ENCODE results near the gene OR9A2.

The OR9A2 gene

GRCh38 chr7:143023047-143023446, 3.9 kb downstream of the OR9A2 start:
- in situ Hi-C loops (cut with MboI; ENCODE audit: low sequenced_read_pairs), result no loop called here

DNA sequence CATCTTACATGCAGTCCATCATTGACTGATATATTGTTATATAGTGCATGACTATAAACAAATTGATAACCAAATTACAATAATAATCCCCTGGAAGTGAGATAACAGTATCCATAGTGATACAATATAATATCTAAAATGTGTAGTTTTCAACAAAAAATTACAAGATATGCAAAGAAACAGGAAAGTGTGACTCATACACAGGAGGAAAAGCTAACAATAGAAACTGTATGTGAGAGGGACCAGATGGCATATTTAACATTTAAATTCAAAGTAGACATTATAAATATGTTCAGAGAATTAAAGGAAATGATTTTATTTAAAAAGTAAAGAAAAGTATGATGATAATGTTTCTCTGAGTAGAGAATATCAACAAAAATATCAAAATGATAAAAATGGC, 8.0 kb downstream of the OR9A2 start:
- in situ Hi-C loops (cut with MboI; ENCODE audit: low sequenced_read_pairs), result no loop called here

DNA sequence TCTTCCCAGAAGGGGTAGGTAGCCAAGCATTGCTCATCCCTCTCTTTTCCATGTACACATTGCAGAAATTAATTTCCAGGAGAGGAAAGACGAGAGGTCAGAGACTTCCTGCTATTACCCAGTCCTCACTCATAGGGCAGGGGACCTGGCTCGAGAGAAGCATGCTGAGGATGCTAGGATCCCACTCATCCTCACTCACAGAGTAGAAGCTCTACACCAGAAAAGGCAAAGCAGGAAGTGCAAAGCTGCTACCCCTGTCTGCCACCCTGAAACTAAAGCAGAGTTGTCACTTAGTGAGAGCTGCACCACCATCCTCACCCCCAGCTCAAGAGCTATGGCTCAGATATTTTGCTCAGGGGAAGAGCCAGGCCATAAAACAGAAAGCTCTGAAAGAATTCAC, 9.9 kb downstream of the OR9A2 start:
- in situ Hi-C loops (cut with MboI; ENCODE audit: low sequenced_read_pairs), result no loop called here

- in situ Hi-C loops (cut with MboI; ENCODE audit: low sequenced_read_pairs), result no loop called here
Measured at GRCh38 chr7:143015926-143016490, 10.9 kb downstream of the OR9A2 start.

- in situ Hi-C loops (cut with MboI; ENCODE audit: low sequenced_read_pairs), result no loop called here
Measured at GRCh38 chr7:143015084-143015483, 11.8 kb downstream of the OR9A2 start.

GRCh38 chr7:143013893-143014292, 13.0 kb downstream of the OR9A2 start:
- in situ Hi-C loops (cut with MboI; ENCODE audit: low sequenced_read_pairs), result loop anchor here (5.0 kb wide), 1 partner anchor 198 kb away; no protein-coding TSS in a partner anchor

DNA sequence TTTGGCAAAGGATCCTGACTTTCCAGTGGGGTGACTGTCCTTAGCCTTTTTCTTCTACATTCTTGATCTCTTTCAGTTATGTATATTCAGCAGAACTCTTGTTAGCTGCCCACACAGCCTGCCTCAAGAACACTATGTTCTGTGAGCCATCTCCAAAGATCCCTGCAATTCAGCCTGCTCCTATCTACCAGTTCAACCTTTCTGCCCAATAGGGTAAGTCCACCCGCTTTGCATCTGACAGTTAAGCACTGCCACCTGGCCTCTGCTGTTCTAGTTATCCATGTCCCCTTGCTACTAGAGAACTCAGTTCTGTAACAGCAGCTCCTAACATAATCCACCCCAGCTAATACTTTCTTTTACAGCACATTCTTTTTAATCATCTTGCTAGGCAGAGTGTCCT, 13.5 kb downstream of the OR9A2 start:
- in situ Hi-C loops (cut with MboI; ENCODE audit: low sequenced_read_pairs), result loop anchor here (5.0 kb wide), 1 partner anchor 199 kb away; no protein-coding TSS in a partner anchor

DNA sequence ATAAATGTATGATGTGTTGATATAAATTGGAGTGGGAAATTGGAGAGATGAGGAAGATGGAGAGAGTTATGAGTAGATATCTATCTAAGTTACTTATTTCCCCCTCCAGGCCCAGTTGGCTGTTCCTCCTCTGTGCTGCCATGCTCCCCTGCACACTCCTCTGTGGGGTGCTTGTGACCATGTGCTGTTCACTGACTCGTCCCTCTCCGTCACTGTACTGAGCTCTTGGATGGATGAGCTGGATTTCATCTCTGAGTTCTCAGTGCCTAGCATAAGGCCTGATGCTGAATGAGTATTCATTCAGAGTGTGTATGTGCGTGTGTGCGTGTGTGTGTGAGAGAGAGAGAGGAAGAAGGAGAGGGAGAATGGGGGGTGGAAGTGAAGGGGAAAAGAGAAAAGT, 14.5 kb downstream of the OR9A2 start:
- in situ Hi-C loops (cut with MboI; ENCODE audit: low sequenced_read_pairs), result loop anchor here (5.0 kb wide), 1 partner anchor 200 kb away; no protein-coding TSS in a partner anchor

DNA sequence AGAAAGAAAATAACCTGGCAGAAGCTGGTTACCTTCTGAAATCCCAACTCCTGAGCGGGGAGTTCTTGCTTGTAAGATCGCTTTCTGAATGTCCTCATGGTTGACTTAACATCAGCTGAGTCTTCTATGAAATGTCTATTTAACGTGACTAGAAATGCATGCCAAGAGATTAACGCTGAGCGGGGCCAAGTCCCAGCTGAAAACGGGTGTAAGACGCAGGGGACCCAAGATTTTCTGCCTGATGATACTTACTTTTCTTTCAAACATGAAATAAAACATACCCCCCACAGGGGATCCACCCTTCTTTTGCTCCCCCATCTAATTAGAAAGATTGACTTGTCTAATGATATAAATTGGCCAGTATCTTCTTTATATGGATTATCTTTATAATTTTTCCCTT, 14.9 kb downstream of the OR9A2 start:
- in situ Hi-C loops (cut with MboI; ENCODE audit: low sequenced_read_pairs), result loop anchor here (5.0 kb wide), 1 partner anchor 200 kb away; no protein-coding TSS in a partner anchor

DNA sequence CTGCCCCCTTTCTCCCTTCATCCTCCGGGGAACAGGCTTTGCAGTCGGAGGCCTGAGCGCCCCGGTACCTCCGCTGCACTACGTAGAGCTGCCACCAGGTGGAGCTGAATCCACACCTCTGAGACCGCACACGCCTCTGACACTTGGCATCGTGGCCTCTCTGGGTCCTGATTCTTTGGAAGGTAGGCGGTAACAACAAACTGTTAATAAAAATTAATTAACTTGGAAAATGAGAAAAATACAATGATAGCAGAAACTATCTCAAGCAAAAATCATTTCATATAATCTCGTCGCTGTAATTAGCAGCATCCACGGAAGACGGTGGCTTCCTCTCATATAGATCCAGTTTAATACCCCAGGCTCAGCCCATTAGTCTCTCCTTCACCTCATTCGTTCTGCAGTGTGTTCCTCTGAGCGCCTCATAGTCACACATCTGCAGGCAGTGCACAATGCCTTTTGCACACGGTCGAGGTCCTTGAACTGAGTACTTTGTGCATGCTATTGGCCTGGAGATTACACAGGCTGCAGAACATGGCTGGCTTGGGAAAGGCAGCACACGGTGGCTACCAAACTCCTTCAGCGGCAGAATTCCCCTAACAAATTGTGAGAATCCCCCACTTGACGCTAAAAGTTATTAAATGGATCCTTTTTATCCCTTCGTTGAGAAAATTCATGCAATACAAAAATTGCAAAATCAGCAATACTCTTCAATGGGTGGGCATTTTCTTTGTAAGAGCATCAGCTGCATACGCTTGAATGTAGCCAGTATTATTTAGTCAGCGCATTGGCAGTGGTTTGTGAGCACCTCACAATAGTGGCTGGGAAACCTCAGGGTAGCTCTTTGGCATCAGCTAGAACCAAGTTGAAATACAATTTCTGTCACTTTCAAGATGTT, 18.7 kb downstream of the OR9A2 start:
- in situ Hi-C loops (cut with MboI; ENCODE audit: low sequenced_read_pairs), result loop anchor here (10.0 kb wide), 1 partner anchor 133 kb away; no protein-coding TSS in a partner anchor

DNA sequence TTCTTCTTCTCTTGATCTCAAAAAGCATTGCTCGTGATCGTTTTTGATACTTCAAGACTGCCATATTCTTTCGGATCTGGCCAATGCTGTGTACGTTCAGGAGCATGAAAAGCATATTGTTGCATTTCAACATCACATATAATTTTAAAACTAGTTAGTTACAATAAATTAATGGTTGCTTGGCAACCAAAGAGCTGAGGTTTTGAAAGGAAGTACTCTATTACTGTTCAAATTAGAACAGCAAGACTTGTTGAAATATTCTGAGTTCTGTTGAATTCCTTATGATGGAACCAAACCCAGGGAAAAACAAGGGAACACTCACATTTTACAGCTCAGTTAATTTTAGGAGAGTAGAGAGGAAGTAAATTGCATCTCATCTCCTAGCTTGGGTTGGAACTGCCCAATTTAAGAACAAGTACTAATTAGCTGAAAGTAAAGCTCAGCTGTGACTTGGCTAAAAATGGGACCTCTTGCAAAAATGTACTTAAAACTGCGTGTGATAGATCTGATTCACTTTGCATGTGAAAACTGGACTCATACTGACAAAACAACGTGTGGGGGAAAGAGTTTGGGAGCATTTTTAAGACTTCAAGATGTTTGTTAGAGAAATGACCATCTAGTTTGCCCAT, 21.2 kb downstream of the OR9A2 start:
- in situ Hi-C loops (cut with MboI; ENCODE audit: low sequenced_read_pairs), result loop anchor here (10.0 kb wide), 1 partner anchor 131 kb away; no protein-coding TSS in a partner anchor

GRCh38 chr7:143003393-143004051, 23.4 kb downstream of the OR9A2 start:
- in situ Hi-C loops (cut with MboI; ENCODE audit: low sequenced_read_pairs), result loop anchor here (10.0 kb wide), 1 partner anchor 129 kb away; no protein-coding TSS in a partner anchor

- in situ Hi-C loops (cut with MboI; ENCODE audit: low sequenced_read_pairs), result loop anchor here (10.0 kb wide), 1 partner anchor 128 kb away; no protein-coding TSS in a partner anchor
Measured at GRCh38 chr7:143002898-143003297, 24.0 kb downstream of the OR9A2 start.

GRCh38 chr7:143002106-143002505, 24.8 kb downstream of the OR9A2 start:
- in situ Hi-C loops (cut with MboI; ENCODE audit: low sequenced_read_pairs), result loop anchor here (10.0 kb wide), 1 partner anchor 127 kb away; no protein-coding TSS in a partner anchor

GRCh38 chr7:143000648-143001047, 26.3 kb downstream of the OR9A2 start:
- in situ Hi-C loops (cut with MboI; ENCODE audit: low sequenced_read_pairs), result loop anchor here (10.0 kb wide), 1 partner anchor 126 kb away; no protein-coding TSS in a partner anchor

DNA sequence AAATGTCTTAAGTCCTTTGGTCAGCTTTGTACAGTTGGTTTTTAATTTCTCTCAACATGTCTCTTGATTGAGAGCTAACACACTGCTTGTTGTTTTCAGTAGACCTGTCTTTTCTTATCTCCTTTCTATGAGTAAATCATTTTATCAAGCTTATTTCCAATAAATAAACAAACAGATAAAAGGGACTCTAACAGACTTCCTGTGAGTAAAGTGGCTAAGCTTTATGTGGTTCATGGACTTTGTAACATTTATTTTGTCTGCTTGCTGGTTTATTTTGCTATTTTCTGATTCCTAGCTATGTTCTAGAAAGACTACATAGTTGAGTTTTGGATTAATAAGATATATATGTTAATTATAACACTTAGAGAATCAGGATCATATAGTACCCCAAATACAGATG, 27.1 kb downstream of the OR9A2 start:
- in situ Hi-C loops (cut with MboI; ENCODE audit: low sequenced_read_pairs), result loop anchor here (10.0 kb wide), 1 partner anchor 125 kb away; no protein-coding TSS in a partner anchor

DNA sequence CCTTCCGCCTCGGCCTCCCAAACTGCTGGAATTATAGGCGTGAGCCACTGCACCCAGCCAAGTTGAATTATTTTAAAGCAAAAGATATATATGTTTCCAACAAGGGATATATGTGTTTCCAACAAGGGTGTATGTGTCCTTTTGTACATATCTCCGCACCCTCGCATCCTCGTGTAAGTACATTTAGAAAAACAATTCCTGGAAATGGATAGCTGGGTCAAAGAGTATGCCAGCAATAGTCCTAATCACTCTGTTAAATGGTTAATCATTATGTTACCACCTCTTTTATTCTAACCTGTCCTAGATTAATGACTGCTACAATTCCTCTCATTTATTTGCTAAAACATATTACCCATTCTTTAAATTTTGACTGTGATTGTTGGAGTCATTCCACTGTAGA, 28.0 kb downstream of the OR9A2 start:
- in situ Hi-C loops (cut with MboI; ENCODE audit: low sequenced_read_pairs), result no loop called here

GRCh38 chr7:142997456-142997989, 29.4 kb downstream of the OR9A2 start:
- in situ Hi-C loops (cut with MboI; ENCODE audit: low sequenced_read_pairs), result no loop called here

- in situ Hi-C loops (cut with MboI; ENCODE audit: low sequenced_read_pairs), result no loop called here
Measured at GRCh38 chr7:142992427-142992826, 34.5 kb downstream of the OR9A2 start.

- in situ Hi-C loops (cut with MboI; ENCODE audit: low sequenced_read_pairs), result no loop called here
Measured at GRCh38 chr7:142984297-142984696, 42.6 kb downstream of the OR9A2 start.
